Measurements from ENCODE around the gene SH3PXD2B. TPM values are rescaled to one million over a fixed set of nuclear protein-coding genes. Genes with fewer than 3 reads are reported as not detected.
"Not testable (repeated sequence)": the region's sequence is repeated elsewhere in the genome, so short reads cannot be mapped to it uniquely, and the experiment has no call there.

The SH3PXD2B gene
- total RNA-seq, 1 experiment from 2014 or later = 27.5 TPM

DNA sequence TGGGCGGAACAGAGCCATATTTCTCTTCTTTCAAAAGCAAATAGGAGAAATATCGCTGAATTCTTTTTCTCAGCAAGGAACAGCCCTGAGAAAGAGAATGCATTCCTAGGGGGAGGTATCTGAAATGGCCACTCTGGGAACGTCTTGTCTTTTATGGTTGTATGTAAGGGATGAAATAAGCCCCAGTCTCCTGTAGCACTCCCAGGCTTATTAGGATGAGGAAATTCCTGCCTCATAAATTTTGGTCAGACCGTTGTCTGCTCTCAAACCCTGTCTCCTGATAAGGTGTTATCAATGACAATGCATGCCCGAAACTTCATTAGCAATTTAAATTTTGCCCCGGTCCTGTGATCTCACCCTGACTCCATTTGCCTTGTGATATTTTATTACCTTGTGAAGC lies 52.3 kb downstream of the SH3PXD2B start:
- ATAC-seq; H3K4me2 ChIP-seq (ENCODE audit: low read length); intact Hi-C loops (cut with micrococcal nuclease); H3K4me1 ChIP-seq (ENCODE audit: control insufficient read depth in 1 of 2, insufficient read depth in 2 of 2, low read length in 2 of 2); H3K4me3 ChIP-seq (replicated peaks in 1 of 2; ENCODE audit: low read depth in 1 of 2, low read length in 2 of 2); H3K9ac ChIP-seq (ENCODE audit: low read length); RAD21 ChIA-PET (ENCODE audit: low non-redundant PET in 1 of 2, low total read pairs in 2 of 2, uncharacterized antibody in 2 of 2, unreplicated experiment in 2 of 2); H3K9me3 ChIP-seq (ENCODE audit: control insufficient read depth in 1 of 2, insufficient read depth in 1 of 2, low read depth in 1 of 2, low read length in 2 of 2); H3K27ac ChIP-seq (ENCODE audit: low read depth, low read length); H3K9me2 ChIP-seq (ENCODE audit: insufficient read depth); H3K79me2 ChIP-seq (ENCODE audit: insufficient read depth, low read length); POLR2A ChIA-PET; H4K20me1 ChIP-seq (ENCODE audit: insufficient read depth); DNase-seq (ENCODE audit: low read depth, low spot score); H3K36me3 ChIP-seq (ENCODE audit: control insufficient read depth in 1 of 2, insufficient read depth in 2 of 2, low read length in 2 of 2); H2AFZ ChIP-seq (ENCODE audit: low read depth, low read length, poor library complexity, severe bottlenecking); BruUV-seq (replicated peaks); CTCF ChIA-PET; H3K27me3 ChIP-seq (ENCODE audit: insufficient read depth, low read length): not testable (repeated sequence)

DNA sequence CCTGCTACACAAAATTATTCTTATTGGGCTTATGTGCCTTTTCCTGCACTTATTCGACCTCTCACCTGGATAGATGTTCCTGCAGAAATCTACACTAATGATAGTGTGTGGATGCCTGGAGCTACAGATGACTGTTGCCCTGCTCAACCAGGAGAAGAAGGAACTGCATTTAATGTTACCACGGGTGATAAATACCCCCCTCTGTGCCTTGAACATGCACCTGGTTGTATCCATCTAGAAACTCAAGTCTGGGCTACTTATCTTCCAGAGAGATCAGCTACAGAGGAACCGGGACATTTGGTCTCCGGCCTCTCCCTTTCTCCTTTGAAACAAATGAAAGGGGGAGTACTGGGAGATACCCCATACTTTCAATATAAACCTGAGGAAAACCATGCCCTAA lies 54.5 kb downstream of the SH3PXD2B start:
- no peak for DNase-seq (ENCODE audit: low read depth, low spot score)
- BruUV-seq (replicated peaks) = no TSS peak
- Histone ChIP-seq H3K36me3 (ENCODE audit: control insufficient read depth in 1 of 2, insufficient read depth in 2 of 2, low read length in 2 of 2) (no peaks in the 10 kb centered on the region), H3K9me2 (ENCODE audit: insufficient read depth) (no peaks in the 10 kb centered on the region), H3K27me3 (ENCODE audit: insufficient read depth, low read length) (no peaks in the 10 kb centered on the region), H3K9me3 (ENCODE audit: control insufficient read depth in 1 of 2, insufficient read depth in 1 of 2, low read depth in 1 of 2, low read length in 2 of 2) (no peaks in the 10 kb centered on the region), H3K79me2 (ENCODE audit: insufficient read depth, low read length) (no peaks in the 10 kb centered on the region), H2AFZ (ENCODE audit: low read depth, low read length, poor library complexity, severe bottlenecking) (no peak overlapping the region), H3K27ac (ENCODE audit: low read depth, low read length) (no peak overlapping the region), H3K4me2 (ENCODE audit: low read length) (no peak overlapping the region), H4K20me1 (ENCODE audit: insufficient read depth) (no peaks in the 10 kb centered on the region), H3K9ac (ENCODE audit: low read length) (no peak overlapping the region), H3K4me1 (ENCODE audit: control insufficient read depth in 1 of 2, insufficient read depth in 2 of 2, low read length in 2 of 2) (no peaks in the 10 kb centered on the region), H3K4me3 (replicated peaks in 1 of 2; ENCODE audit: low read depth in 1 of 2, low read length in 2 of 2) (no peak overlapping the region)
- intact Hi-C loops (cut with micrococcal nuclease) = no loop called here
- ATAC-seq = no peak
- no peak for TF ChIP-seq TCF7L2 (IDR thresholded peaks at IDR 0.05; ENCODE audit: borderline replicate concordance, extremely low read depth, insufficient read depth, insufficient read length)
- CTCF ChIA-PET = no interaction called here
- POLR2A ChIA-PET = no interaction called here
- RAD21 ChIA-PET (ENCODE audit: low non-redundant PET in 1 of 2, low total read pairs in 2 of 2, uncharacterized antibody in 2 of 2, unreplicated experiment in 2 of 2) = no interaction called here

DNA sequence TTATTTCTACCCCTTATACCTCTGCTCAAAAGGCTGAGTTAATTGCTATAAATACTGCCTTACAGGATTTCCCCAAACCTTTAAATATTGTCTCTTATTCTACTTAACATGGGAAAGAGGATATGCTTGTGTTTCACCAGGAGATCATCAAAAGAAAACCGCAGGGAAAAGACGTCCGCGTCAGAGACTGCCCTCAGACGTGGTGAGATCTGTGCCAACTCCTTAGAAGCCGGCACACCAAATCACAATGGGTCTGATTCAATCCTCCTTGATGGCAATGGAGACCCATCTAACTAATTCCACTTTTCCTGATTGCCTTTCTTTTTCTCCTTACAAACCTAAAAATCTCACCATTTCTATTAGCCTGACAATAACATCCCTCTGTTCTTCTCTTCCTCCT lies 55.0 kb downstream of the SH3PXD2B start:
- DNase-seq (ENCODE audit: low read depth, low spot score) = no peak
- Histone ChIP-seq H3K4me3 (replicated peaks in 1 of 2; ENCODE audit: low read depth in 1 of 2, low read length in 2 of 2) (no peak overlapping the region), H3K27me3 (ENCODE audit: insufficient read depth, low read length) (no peaks in the 10 kb centered on the region), H3K9me2 (ENCODE audit: insufficient read depth) (no peaks in the 10 kb centered on the region), H3K9ac (ENCODE audit: low read length) (no peak overlapping the region), H2AFZ (ENCODE audit: low read depth, low read length, poor library complexity, severe bottlenecking) (no peak overlapping the region), H3K36me3 (ENCODE audit: control insufficient read depth in 1 of 2, insufficient read depth in 2 of 2, low read length in 2 of 2) (peaks cover 0 to under 1% of the 10 kb centered on the region in 2 experiments; a peak in 1 of 4 replicates), H3K4me1 (ENCODE audit: control insufficient read depth in 1 of 2, insufficient read depth in 2 of 2, low read length in 2 of 2) (no peaks in the 10 kb centered on the region), H3K4me2 (ENCODE audit: low read length) (no peak overlapping the region), H4K20me1 (ENCODE audit: insufficient read depth) (no peaks in the 10 kb centered on the region), H3K9me3 (ENCODE audit: control insufficient read depth in 1 of 2, insufficient read depth in 1 of 2, low read depth in 1 of 2, low read length in 2 of 2) (no peaks in the 10 kb centered on the region), H3K27ac (ENCODE audit: low read depth, low read length) (no peak overlapping the region), H3K79me2 (ENCODE audit: insufficient read depth, low read length) (no peaks in the 10 kb centered on the region)
- POLR2A ChIA-PET = no interaction called here
- CTCF ChIA-PET = no interaction called here
- no TSS peak for BruUV-seq (replicated peaks)
- no peak for ATAC-seq
- RAD21 ChIA-PET (ENCODE audit: low non-redundant PET in 1 of 2, low total read pairs in 2 of 2, uncharacterized antibody in 2 of 2, unreplicated experiment in 2 of 2) = no interaction called here
- intact Hi-C loops (cut with micrococcal nuclease) = no loop called here
- TF ChIP-seq SIN3A (IDR thresholded peaks at IDR 0.05; ENCODE audit: low read depth) (no peak), EGR1 (IDR thresholded peaks at IDR 0.05; ENCODE audit: low read depth) (no peak), ZFX (IDR thresholded peaks at IDR 0.05) (no peak), CBX3 (IDR thresholded peaks at IDR 0.05; ENCODE audit: low read depth) (no peak), CEBPB (IDR thresholded peaks at IDR 0.05; ENCODE audit: low read depth) (no peak), RAD21 (IDR thresholded peaks at IDR 0.05; ENCODE audit: low read depth) (no peak), ZNF274 (IDR thresholded peaks at IDR 0.05; ENCODE audit: low read depth, low read length) (no peak), TCF7L2 (IDR thresholded peaks at IDR 0.05; ENCODE audit: borderline replicate concordance, extremely low read depth, insufficient read depth, insufficient read length) (no peak), EZH2 (IDR thresholded peaks at IDR 0.05) (no peak), ELF1 (IDR thresholded peaks at IDR 0.05; ENCODE audit: borderline replicate concordance, low read depth) (no peak), FOSL1 (IDR thresholded peaks at IDR 0.05; ENCODE audit: low read depth) (no peak)
- TF ChIP-seq, protein P1, sequence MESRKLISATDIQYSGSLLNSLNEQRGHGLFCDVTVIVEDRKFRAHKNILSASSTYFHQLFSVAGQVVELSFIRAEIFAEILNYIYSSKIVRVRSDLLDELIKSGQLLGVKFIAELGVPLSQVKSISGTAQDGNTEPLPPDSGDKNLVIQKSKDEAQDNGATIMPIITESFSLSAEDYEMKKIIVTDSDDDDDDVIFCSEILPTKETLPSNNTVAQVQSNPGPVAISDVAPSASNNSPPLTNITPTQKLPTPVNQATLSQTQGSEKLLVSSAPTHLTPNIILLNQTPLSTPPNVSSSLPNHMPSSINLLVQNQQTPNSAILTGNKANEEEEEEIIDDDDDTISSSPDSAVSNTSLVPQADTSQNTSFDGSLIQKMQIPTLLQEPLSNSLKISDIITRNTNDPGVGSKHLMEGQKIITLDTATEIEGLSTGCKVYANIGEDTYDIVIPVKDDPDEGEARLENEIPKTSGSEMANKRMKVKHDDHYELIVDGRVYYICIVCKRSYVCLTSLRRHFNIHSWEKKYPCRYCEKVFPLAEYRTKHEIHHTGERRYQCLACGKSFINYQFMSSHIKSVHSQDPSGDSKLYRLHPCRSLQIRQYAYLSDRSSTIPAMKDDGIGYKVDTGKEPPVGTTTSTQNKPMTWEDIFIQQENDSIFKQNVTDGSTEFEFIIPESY (IDR thresholded peaks at IDR 0.05; ENCODE audit: extremely low read depth, insufficient replicate concordance, low read length) = no peak
- TF ChIP-seq, protein P2, sequence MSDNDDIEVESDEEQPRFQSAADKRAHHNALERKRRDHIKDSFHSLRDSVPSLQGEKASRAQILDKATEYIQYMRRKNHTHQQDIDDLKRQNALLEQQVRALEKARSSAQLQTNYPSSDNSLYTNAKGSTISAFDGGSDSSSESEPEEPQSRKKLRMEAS (IDR thresholded peaks at IDR 0.05) = no peak
- TF ChIP-seq, protein P3, sequence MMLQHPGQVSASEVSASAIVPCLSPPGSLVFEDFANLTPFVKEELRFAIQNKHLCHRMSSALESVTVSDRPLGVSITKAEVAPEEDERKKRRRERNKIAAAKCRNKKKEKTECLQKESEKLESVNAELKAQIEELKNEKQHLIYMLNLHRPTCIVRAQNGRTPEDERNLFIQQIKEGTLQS (IDR thresholded peaks at IDR 0.05) = no peak

All from HCT116 (cell line).